ENCODE data around the gene FCSK.

- no peak for TF ChIP-seq CTCF (IDR thresholded peaks at IDR 0.05)
- TF ChIP-seq POLR2A (IDR thresholded peaks at IDR 0.05), result no peak
Measured at GRCh38 chr16:70480127-70481105, 26.0 kb downstream of the FCSK start.

Data from body of pancreas (tissue), 4 donors.